BLaER1 treated with 17β-estradiol and CSF1 and Interleukin-3, amounts not matched to agents 10 nM and 100 nM (cell line): ENCODE data around the gene PRDM5.

Source experiments
- H3K27ac ChIP-seq, 11 experiments: shearing (Covaris generic); formaldehyde crosslinking; 2 replicates each; pipeline ENCODE4 v1.8.1; 2022
- H3K27me3 ChIP-seq, 11 experiments: shearing (Covaris generic); formaldehyde crosslinking; 2 replicates each; pipeline ENCODE4 v1.8.1; 2022
- H3K36me3 ChIP-seq, 11 experiments: shearing (Covaris generic); formaldehyde crosslinking; 2 replicates each; pipeline ENCODE4 v1.8.1; 2022
- H3K4me1 ChIP-seq, 10 experiments: shearing (Covaris generic); formaldehyde crosslinking; 2 replicates each; pipeline ENCODE4 v1.8.1; 2022
- H3K4me2 ChIP-seq, 11 experiments: shearing (Covaris generic); formaldehyde crosslinking; 2 replicates each; pipeline ENCODE4 v1.8.1; 2022
- H3K4me3 ChIP-seq, 10 experiments: shearing (Covaris generic); formaldehyde crosslinking; 2 replicates each; pipeline ENCODE4 v1.8.1; 2022
- H3K9ac ChIP-seq, 11 experiments: shearing (Covaris generic); formaldehyde crosslinking; 2 replicates each; pipeline ENCODE4 v1.8.1; 2022
- H3K9me3 ChIP-seq, 11 experiments: shearing (Covaris generic); formaldehyde crosslinking; replicated peaks in 1 of 11; 2 replicates each; pipeline ENCODE4 v1.8.1; 2022
- H4K20me1 ChIP-seq, 11 experiments: shearing (Covaris generic); formaldehyde crosslinking; 2 replicates each; pipeline ENCODE4 v1.8.1; 2022
- Cebpa-rat ChIP-seq, 11 experiments: shearing (Covaris generic); IDR thresholded peaks; 2 replicates each; pipeline ENCODE4 v1.8.1; 2022

Gene PRDM5

GRCh38 chr4:120785202-120785601 is 137.3 kb downstream of the PRDM5 start:
- H3K27ac ChIP-seq: no peak overlapping the region
- no peaks in the 10 kb centered on the region for H4K20me1 ChIP-seq
- H3K9me3 ChIP-seq: no peaks in the 10 kb centered on the region
- H3K27me3 ChIP-seq: no peaks in the 10 kb centered on the region
- no peaks in the 10 kb centered on the region for H3K4me1 ChIP-seq
- no peak for TF ChIP-seq Cebpa-rat (IDR thresholded peaks at IDR 0.05)
- H3K4me3 ChIP-seq: no peak overlapping the region
- no peak overlapping the region for H3K4me2 ChIP-seq
- no peak overlapping the region for H3K9ac ChIP-seq
- H3K36me3 ChIP-seq: no peaks in the 10 kb centered on the region

DNA sequence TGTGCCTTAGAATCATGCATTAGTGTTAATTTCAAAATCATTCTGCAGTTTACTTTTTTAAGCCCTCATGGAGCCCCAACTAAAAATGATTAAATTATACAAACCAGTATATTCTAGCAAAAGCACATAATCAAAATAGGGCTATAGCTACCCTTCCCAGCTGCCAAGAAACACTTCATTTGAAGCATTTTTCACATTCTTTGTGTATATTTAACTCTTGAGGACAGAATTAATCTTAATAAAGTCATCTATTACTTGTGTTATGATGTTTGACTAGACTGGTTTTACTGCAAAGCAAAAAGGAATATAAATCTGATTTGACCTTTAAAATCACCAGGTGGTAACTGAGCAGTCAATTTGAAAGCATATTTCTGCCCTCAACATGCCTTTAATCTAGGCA is 145.1 kb downstream of the PRDM5 start:
- H3K9ac ChIP-seq: no peak overlapping the region
- no peak overlapping the region for H3K27ac ChIP-seq
- no peaks in the 10 kb centered on the region for H3K36me3 ChIP-seq
- H3K4me3 ChIP-seq: no peak overlapping the region
- peaks cover 0 to 17% (median 7%) of the 10 kb centered on the region in 10 experiments; a peak in 12 of 20 replicates for H3K4me1 ChIP-seq
- H3K9me3 ChIP-seq: no peaks in the 10 kb centered on the region
- no peak overlapping the region for H3K4me2 ChIP-seq
- no peaks in the 10 kb centered on the region for H3K27me3 ChIP-seq
- TF ChIP-seq Cebpa-rat (IDR thresholded peaks at IDR 0.05): no peak
- no peaks in the 10 kb centered on the region for H4K20me1 ChIP-seq

DNA sequence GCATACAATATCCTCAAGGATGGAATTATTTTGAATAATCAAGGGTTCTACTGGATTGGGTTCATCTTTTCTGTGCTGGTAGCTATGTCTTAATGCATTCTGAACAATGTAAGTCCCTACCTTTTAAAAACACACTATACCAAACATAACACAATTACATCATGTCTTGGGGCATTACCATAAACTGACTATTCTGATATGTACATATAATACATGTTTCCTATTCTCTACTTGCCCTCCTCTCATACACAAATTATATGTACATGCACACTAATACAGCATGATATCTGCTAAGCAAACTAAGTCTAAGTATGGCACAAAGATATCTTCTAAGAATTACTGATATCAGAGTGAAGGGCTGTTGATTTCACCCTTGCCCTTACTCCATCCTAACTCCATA is 147.1 kb downstream of the PRDM5 start:
- no peaks in the 10 kb centered on the region for H3K27me3 ChIP-seq
- H3K4me3 ChIP-seq: no peak overlapping the region
- peaks cover 0 to 17% (median 7%) of the 10 kb centered on the region in 10 experiments; a peak in 12 of 20 replicates for H3K4me1 ChIP-seq
- no peaks in the 10 kb centered on the region for H3K9me3 ChIP-seq
- no peaks in the 10 kb centered on the region for H3K36me3 ChIP-seq
- H3K4me2 ChIP-seq: no peak overlapping the region
- H3K27ac ChIP-seq: no peak overlapping the region
- TF ChIP-seq Cebpa-rat (IDR thresholded peaks at IDR 0.05): no peak
- H3K9ac ChIP-seq: no peak overlapping the region
- H4K20me1 ChIP-seq: no peaks in the 10 kb centered on the region

DNA sequence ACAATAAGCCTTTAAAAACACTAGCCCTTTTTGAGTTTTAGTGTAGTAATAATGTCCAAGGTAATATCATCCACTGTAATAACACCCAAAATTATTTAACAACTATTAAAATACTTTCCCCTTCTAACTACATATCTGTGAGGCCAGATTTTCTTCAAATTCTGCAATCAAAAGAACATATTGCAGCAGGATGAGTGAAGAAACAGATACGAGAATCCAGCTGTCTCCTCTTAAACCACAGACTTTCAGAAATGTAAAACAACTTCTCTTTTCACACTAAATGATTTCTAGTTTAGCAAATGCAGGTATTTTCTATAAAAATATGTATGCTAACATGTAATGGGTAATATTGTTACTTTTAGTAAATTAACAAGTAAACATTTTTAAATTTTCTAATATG is 148.9 kb downstream of the PRDM5 start:
- Histone ChIP-seq H3K4me3 (no peak overlapping the region), H3K27ac (peak overlapping the region in 8 of 11 experiments; percentile 36 to 74 (median 57); a peak in 15 of 22 replicates), H4K20me1 (no peaks in the 10 kb centered on the region), H3K36me3 (no peaks in the 10 kb centered on the region), H3K9ac (no peak overlapping the region), H3K9me3 (no peaks in the 10 kb centered on the region), H3K27me3 (no peaks in the 10 kb centered on the region), H3K4me2 (peak overlapping the region in 3 of 11 experiments; percentile 15 to 34 (median 19); a peak in 3 of 22 replicates), H3K4me1 (peaks cover 0 to 17% (median 7%) of the 10 kb centered on the region in 10 experiments; a peak in 12 of 20 replicates)
- 0 out of 22 replicates have a peak, but pooled peaks of 2 of the 11 experiments have one; percentile 22 to 25 for TF ChIP-seq Cebpa-rat (IDR thresholded peaks at IDR 0.05)

- Histone ChIP-seq H3K4me1 (peaks cover 0 to 17% (median 7%) of the 10 kb centered on the region in 10 experiments; a peak in 12 of 20 replicates), H3K9ac (no peak overlapping the region), H3K4me2 (no peak overlapping the region), H3K27me3 (no peaks in the 10 kb centered on the region), H3K4me3 (no peak overlapping the region), H3K9me3 (no peaks in the 10 kb centered on the region), H4K20me1 (no peaks in the 10 kb centered on the region), H3K27ac (no peak overlapping the region), H3K36me3 (no peaks in the 10 kb centered on the region)
- TF ChIP-seq Cebpa-rat (IDR thresholded peaks at IDR 0.05): no peak
Measured at GRCh38 chr4:120771907-120772306, 150.6 kb downstream of the PRDM5 start.

DNA sequence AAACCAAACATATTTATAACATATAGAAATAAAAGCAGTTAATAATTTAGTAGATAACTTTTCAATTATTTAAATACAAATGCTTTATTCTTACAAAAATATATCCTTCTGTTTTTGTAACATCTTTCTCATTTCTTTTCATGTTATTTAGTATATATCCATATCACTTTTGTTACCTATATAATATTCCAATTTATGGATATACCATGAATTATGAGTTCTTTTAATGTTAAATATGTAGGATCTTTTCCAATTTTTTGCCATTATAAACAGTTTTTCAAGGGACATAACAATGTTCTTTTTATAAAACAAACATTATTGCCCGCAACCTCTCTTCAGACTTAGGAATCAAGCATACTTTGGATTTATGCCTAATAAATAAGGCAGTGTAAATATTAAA is 151.6 kb downstream of the PRDM5 start:
- Histone ChIP-seq H3K27ac (no peak overlapping the region), H3K9me3 (no peaks in the 10 kb centered on the region), H4K20me1 (no peaks in the 10 kb centered on the region), H3K27me3 (no peaks in the 10 kb centered on the region), H3K4me2 (no peak overlapping the region), H3K9ac (no peak overlapping the region), H3K36me3 (no peaks in the 10 kb centered on the region), H3K4me3 (no peak overlapping the region), H3K4me1 (peaks cover under 1 to 20% (median 8%) of the 10 kb centered on the region in 10 experiments; a peak in 16 of 20 replicates)
- no peak for TF ChIP-seq Cebpa-rat (IDR thresholded peaks at IDR 0.05)

GRCh38 chr4:120769227-120769626 is 153.3 kb downstream of the PRDM5 start:
- Histone ChIP-seq H3K9me3 (no peaks in the 10 kb centered on the region), H4K20me1 (no peaks in the 10 kb centered on the region), H3K4me3 (no peak overlapping the region), H3K36me3 (no peaks in the 10 kb centered on the region), H3K4me2 (no peak overlapping the region), H3K27ac (no peak overlapping the region), H3K27me3 (no peaks in the 10 kb centered on the region), H3K9ac (no peak overlapping the region), H3K4me1 (peaks cover 4 to 23% (median 9%) of the 10 kb centered on the region in 10 experiments; a peak in 16 of 20 replicates)
- no peak for TF ChIP-seq Cebpa-rat (IDR thresholded peaks at IDR 0.05)

DNA sequence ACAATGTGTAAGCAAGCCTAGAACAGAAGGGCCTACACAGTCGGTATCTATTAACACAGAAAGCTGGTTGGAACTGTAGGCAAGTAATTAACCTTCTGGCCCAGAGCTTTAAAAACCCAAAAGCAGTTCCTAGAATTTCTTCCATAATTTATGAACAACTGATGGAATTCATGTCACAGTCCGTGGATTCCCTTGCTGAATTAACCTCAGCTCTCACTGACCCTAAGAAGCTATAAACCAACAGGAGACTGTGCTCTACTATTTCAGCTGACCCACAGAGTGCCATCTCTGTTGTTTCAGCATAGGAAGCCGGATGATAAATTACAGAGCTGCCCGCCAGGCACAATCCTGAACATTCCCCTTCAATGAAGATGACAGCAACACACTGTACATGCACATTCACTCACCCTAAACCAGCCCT is 157.3 kb downstream of the PRDM5 start:
- H3K4me2 ChIP-seq: peak overlapping the region in 4 of 11 experiments; percentile 1 to 53 (median 24); a peak in 6 of 22 replicates
- no peaks in the 10 kb centered on the region for H3K36me3 ChIP-seq
- no peak overlapping the region; a peak in 1 of 22 replicates for H3K9ac ChIP-seq
- no peaks in the 10 kb centered on the region for H4K20me1 ChIP-seq
- no peaks in the 10 kb centered on the region for H3K9me3 ChIP-seq
- no peaks in the 10 kb centered on the region for H3K27me3 ChIP-seq
- TF ChIP-seq Cebpa-rat (IDR thresholded peaks at IDR 0.05): no peak
- H3K4me3 ChIP-seq: no peak overlapping the region
- no peak overlapping the region; a peak in 1 of 22 replicates for H3K27ac ChIP-seq
- H3K4me1 ChIP-seq: peaks cover 0 to 13% (median 8%) of the 10 kb centered on the region in 10 experiments; a peak in 9 of 20 replicates

GRCh38 chr4:120763650-120764049 is 158.9 kb downstream of the PRDM5 start:
- H3K36me3 ChIP-seq: no peaks in the 10 kb centered on the region
- no peak overlapping the region for H3K9ac ChIP-seq
- H3K4me3 ChIP-seq: no peak overlapping the region
- H3K27ac ChIP-seq: no peak overlapping the region
- no peaks in the 10 kb centered on the region for H3K9me3 ChIP-seq
- no peak for TF ChIP-seq Cebpa-rat (IDR thresholded peaks at IDR 0.05)
- H3K4me2 ChIP-seq: no peak overlapping the region
- no peaks in the 10 kb centered on the region for H3K27me3 ChIP-seq
- no peaks in the 10 kb centered on the region for H4K20me1 ChIP-seq
- H3K4me1 ChIP-seq: peaks cover 0 to 13% (median 8%) of the 10 kb centered on the region in 10 experiments; a peak in 9 of 20 replicates

GRCh38 chr4:120761070-120761469 is 161.5 kb downstream of the PRDM5 start:
- Histone ChIP-seq H3K27ac (no peak overlapping the region), H3K9ac (no peak overlapping the region), H3K4me1 (peaks cover 0 to 10% (median 8%) of the 10 kb centered on the region in 10 experiments; a peak in 9 of 20 replicates), H3K4me2 (no peak overlapping the region), H3K4me3 (no peak overlapping the region), H3K27me3 (no peaks in the 10 kb centered on the region), H4K20me1 (no peaks in the 10 kb centered on the region), H3K36me3 (no peaks in the 10 kb centered on the region), H3K9me3 (no peaks in the 10 kb centered on the region)
- no peak for TF ChIP-seq Cebpa-rat (IDR thresholded peaks at IDR 0.05)
